Measurements from ENCODE around the gene DUSP9. TPM values are rescaled to one million over a fixed set of nuclear protein-coding genes. Genes with fewer than 3 reads are reported as not detected.

The DUSP9 gene
- total and polyA plus RNA-seq, 12 donors, result 0.11 to 15.9 (median 0.24) TPM; not detected in 6

- no peak overlapping the region for H3K27ac ChIP-seq
- no peak overlapping the region for H3K4me3 ChIP-seq
- intact Hi-C loops (cut with DNase I), result no loop called here
Measured at GRCh38 chrX:153667956-153668396, 21.0 kb downstream of the DUSP9 start.

GRCh38 chrX:153668423-153669173 lies 21.6 kb downstream of the DUSP9 start:
- Histone ChIP-seq H3K4me3 (no peak overlapping the region), H3K9me3 (replicated peaks in 1 of 3) (no peaks in the 10 kb centered on the region), H3K4me1 (replicated peaks in 1 of 2) (no peaks in the 10 kb centered on the region), H3K27ac (no peak overlapping the region), H3K27me3 (peaks cover 20% of the 10 kb centered on the region), H3K36me3 (replicated peaks in 1 of 2) (no peaks in the 10 kb centered on the region)
- TF ChIP-seq CTCF (IDR thresholded peaks at IDR 0.05), result no peak
- no peak for TF ChIP-seq POLR2A (IDR thresholded peaks at IDR 0.05)
- peak in 2 of 7 donors; percentile 18 to 21 for DNase-seq
- 76 to 88% (median 84%) methylated on average over 3 to 11 of the region's 11 CpGs for WGBS, 4 donors
- intact Hi-C loops (cut with DNase I), result no loop called here

More at GRCh38 chrX:153667956-153668396, 21.0 kb downstream of the DUSP9 start:
- 19 to 56% (median 32%) methylated on average over 7 to 14 of the region's 14 CpGs for WGBS, 4 donors
- H3K36me3 ChIP-seq (replicated peaks in 1 of 2), result no peaks in the 10 kb centered on the region
- DNase-seq, result peak; percentile 86 to 95 (median 91)
- no peaks in the 10 kb centered on the region for H3K9me3 ChIP-seq (replicated peaks in 1 of 3)
- no peaks in the 10 kb centered on the region for H3K4me1 ChIP-seq (replicated peaks in 1 of 2)
- TF ChIP-seq CTCF (IDR thresholded peaks at IDR 0.05) (peak; percentile 63 to 85 (median 74)), POLR2A (IDR thresholded peaks at IDR 0.05) (no peak)
- H3K27me3 ChIP-seq, result peaks cover 26% of the 10 kb centered on the region

GRCh38 chrX:153669174-153669890 lies 22.3 kb downstream of the DUSP9 start:
- WGBS, 4 donors, result 45 to 87% (median 58%) methylated on average over 8 to 17 of the region's 17 CpGs; no CpG with 5 or more reads in 1 of the 4 donors
- no peak overlapping the region for H3K27ac ChIP-seq

More at GRCh38 chrX:153669174-153669890, 22.3 kb downstream of the DUSP9 start:
- intact Hi-C loops (cut with DNase I), result no loop called here
- DNase-seq, result peak in 2 of 7 donors; percentile 20 to 34
- TF ChIP-seq POLR2A (IDR thresholded peaks at IDR 0.05) (no peak), CTCF (IDR thresholded peaks at IDR 0.05) (peak; percentile 41 to 73 (median 59))
- Histone ChIP-seq H3K4me1 (replicated peaks in 1 of 2) (no peaks in the 10 kb centered on the region), H3K27me3 (peaks cover 24% of the 10 kb centered on the region), H3K9me3 (replicated peaks in 1 of 3) (no peaks in the 10 kb centered on the region), H3K4me3 (no peak overlapping the region), H3K36me3 (replicated peaks in 1 of 2) (no peaks in the 10 kb centered on the region)
